ENCODE data around the gene ME1. TPM values are rescaled to one million over a fixed set of nuclear protein-coding genes. Genes with fewer than 3 reads are reported as not detected.

ME1 gene
- total RNA-seq, 1 donor from 2014 or later: 4.2 TPM

- no peaks in the 10 kb centered on the region for H3K9me3 Mint-ChIP-seq
- H3K4me1 Mint-ChIP-seq (ENCODE audit: unreplicated experiment): no peaks in the 10 kb centered on the region
- no peak overlapping the region for H3K27ac Mint-ChIP-seq
- TF ChIP-seq, protein P1, sequence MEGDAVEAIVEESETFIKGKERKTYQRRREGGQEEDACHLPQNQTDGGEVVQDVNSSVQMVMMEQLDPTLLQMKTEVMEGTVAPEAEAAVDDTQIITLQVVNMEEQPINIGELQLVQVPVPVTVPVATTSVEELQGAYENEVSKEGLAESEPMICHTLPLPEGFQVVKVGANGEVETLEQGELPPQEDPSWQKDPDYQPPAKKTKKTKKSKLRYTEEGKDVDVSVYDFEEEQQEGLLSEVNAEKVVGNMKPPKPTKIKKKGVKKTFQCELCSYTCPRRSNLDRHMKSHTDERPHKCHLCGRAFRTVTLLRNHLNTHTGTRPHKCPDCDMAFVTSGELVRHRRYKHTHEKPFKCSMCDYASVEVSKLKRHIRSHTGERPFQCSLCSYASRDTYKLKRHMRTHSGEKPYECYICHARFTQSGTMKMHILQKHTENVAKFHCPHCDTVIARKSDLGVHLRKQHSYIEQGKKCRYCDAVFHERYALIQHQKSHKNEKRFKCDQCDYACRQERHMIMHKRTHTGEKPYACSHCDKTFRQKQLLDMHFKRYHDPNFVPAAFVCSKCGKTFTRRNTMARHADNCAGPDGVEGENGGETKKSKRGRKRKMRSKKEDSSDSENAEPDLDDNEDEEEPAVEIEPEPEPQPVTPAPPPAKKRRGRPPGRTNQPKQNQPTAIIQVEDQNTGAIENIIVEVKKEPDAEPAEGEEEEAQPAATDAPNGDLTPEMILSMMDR (conservative IDR thresholded peaks at IDR 0.05): no peak
- no peak overlapping the region for H3K4me3 Mint-ChIP-seq
- DNase-seq (ENCODE audit: extremely low spot score, unreplicated experiment): no peak
- peaks cover 34% of the 10 kb centered on the region for H3K36me3 Mint-ChIP-seq
- no peaks in the 10 kb centered on the region for H3K27me3 Mint-ChIP-seq
Observed at GRCh38 chr6:83176246-83176645, 254.6 kb downstream of the ME1 start.

- Mint-ChIP-seq H3K4me3 (no peak overlapping the region), H3K36me3 (peaks cover 32% of the 10 kb centered on the region), H3K27ac (no peak overlapping the region), H3K27me3 (no peaks in the 10 kb centered on the region), H3K9me3 (no peaks in the 10 kb centered on the region), H3K4me1 (ENCODE audit: unreplicated experiment) (no peaks in the 10 kb centered on the region)
- TF ChIP-seq, protein P1 (conservative IDR thresholded peaks at IDR 0.05): no peak
- DNase-seq (ENCODE audit: extremely low spot score, unreplicated experiment): no peak
Observed at GRCh38 chr6:83169511-83169910, 261.3 kb downstream of the ME1 start.

- H3K4me1 Mint-ChIP-seq (ENCODE audit: unreplicated experiment): no peaks in the 10 kb centered on the region
- TF ChIP-seq, protein P1 (conservative IDR thresholded peaks at IDR 0.05): no peak
- DNase-seq (ENCODE audit: extremely low spot score, unreplicated experiment): no peak
- H3K9me3 Mint-ChIP-seq: no peaks in the 10 kb centered on the region
- H3K27ac Mint-ChIP-seq: no peak overlapping the region
- no peaks in the 10 kb centered on the region for H3K27me3 Mint-ChIP-seq
- no peak overlapping the region for H3K4me3 Mint-ChIP-seq
- peaks cover 30% of the 10 kb centered on the region for H3K36me3 Mint-ChIP-seq
Observed at GRCh38 chr6:83169106-83169505, 261.7 kb downstream of the ME1 start.

GRCh38 chr6:83168556-83168955, 262.3 kb downstream of the ME1 start:
- Mint-ChIP-seq H3K36me3 (peaks cover 29% of the 10 kb centered on the region), H3K9me3 (no peaks in the 10 kb centered on the region), H3K27me3 (no peaks in the 10 kb centered on the region), H3K4me3 (no peak overlapping the region), H3K4me1 (ENCODE audit: unreplicated experiment) (no peaks in the 10 kb centered on the region), H3K27ac (no peak overlapping the region)
- no peak for DNase-seq (ENCODE audit: extremely low spot score, unreplicated experiment)
- TF ChIP-seq, protein P1 (conservative IDR thresholded peaks at IDR 0.05): no peak

- TF ChIP-seq, protein P1 (conservative IDR thresholded peaks at IDR 0.05): no peak
- Mint-ChIP-seq H3K36me3 (peaks cover 22% of the 10 kb centered on the region), H3K4me1 (ENCODE audit: unreplicated experiment) (no peaks in the 10 kb centered on the region), H3K4me3 (no peak overlapping the region), H3K9me3 (no peaks in the 10 kb centered on the region), H3K27me3 (no peaks in the 10 kb centered on the region), H3K27ac (no peak overlapping the region)
- no peak for DNase-seq (ENCODE audit: extremely low spot score, unreplicated experiment)
Observed at GRCh38 chr6:83167726-83168278, 263.0 kb downstream of the ME1 start.

Other genes with a start within 250 kb of the ME1 start
- 61.4 and 72.7 TPM in 2 replicates for gene PGM3, start 237.8 kb downstream of the ME1 start, total RNA-seq (ENCODE audit: low replicate concordance)
- 3.6 and 4.5 TPM in 2 replicates for gene RWDD2A, start 237.7 kb downstream of the ME1 start, total RNA-seq (ENCODE audit: low replicate concordance)
- 3.1 and 6.5 TPM in 2 replicates for gene PRSS35, start 81.5 kb upstream of the ME1 start, total RNA-seq (ENCODE audit: low replicate concordance)